Psoas muscle (tissue), 8 donors: ENCODE data around the gene GARIN5B. TPM values are rescaled to one million over a fixed set of nuclear protein-coding genes. Genes with fewer than 3 reads are reported as not detected.

Experiments used
- ATAC-seq, 4 donors: fragments of 200-7000 bp; cut with Tn5 transposase; one replicate each; pipeline ENCODE4 v1.9.1; 2020; ENCODE audit warnings: moderate library complexity in 3 of 4, mild to moderate bottlenecking in 2 of 4
- DNase-seq, 2 donors: peaks; one replicate each; pipeline ENCODE4 v3.0.0-alpha.2; 2020
- H3K27ac ChIP-seq: fragments of 200-600 bp; one replicate; pipeline ENCODE4 v1.8.0; 2022
- H3K27me3 ChIP-seq, 3 donors: fragments of 200-600 bp in 1 of 3; one replicate each; pipeline versions ENCODE4 v1.6.1 to v1.8.0; 2013 to 2022; ENCODE audit warnings: low read length in 2 of 3, mild to moderate bottlenecking in 2 of 3, moderate library complexity in 1 of 3; ENCODE audit not compliant: insufficient read depth in 3 of 3
- H3K36me3 ChIP-seq, 2 donors: fragments of 200-600 bp in 1 of 2; one replicate each; pipeline versions ENCODE4 v1.6.1 to v1.8.0; 2013 to 2022; ENCODE audit warnings: low read depth in 1 of 2, mild to moderate bottlenecking in 1 of 2, moderate library complexity in 1 of 2; ENCODE audit not compliant: insufficient read depth in 1 of 2
- H3K4me1 ChIP-seq: fragments of 200-600 bp; one replicate; pipeline ENCODE4 v1.8.0; 2022
- H3K4me3 ChIP-seq: fragments of 200-600 bp; one replicate; pipeline ENCODE4 v1.8.0; 2022; ENCODE audit warnings: mild to moderate bottlenecking
- H3K9me3 ChIP-seq: fragments of 200-600 bp; one replicate; pipeline ENCODE4 v1.8.0; 2022
- CTCF ChIP-seq: fragments of 200-600 bp; IDR thresholded peaks from one replicate; pipeline ENCODE4 v1.8.0; 2022; ENCODE audit warnings: antibody characterized with exemption
- WGBS, 3 donors: extraction: QIAGEN DNeasy Blood & Tissue Kit; methylation state at CpG; one replicate each; pipeline versions ENCODE4 v1.1.6 to v1.1.7; 2013; 5-methylcytosine and 5-hydroxymethylcytosine counted together
- intact Hi-C, 2 donors: fragments of 100-400 bp; cut with DNase I; formaldehyde crosslinking; loops; one replicate each; pipeline versions ENCODE4 v1.11.0 to v1.14.2; 2022
- polyA plus RNA-seq, 3 donors: library from polyadenylated mRNA; stranded (reverse); fragments of 200-250 nt; gene quantifications; one replicate each; pipeline ENCODE4 v1.2.3, GENCODE V29; 2013
- total RNA-seq, 4 donors: library from RNA; stranded (reverse); fragmentation: NEBNext Ultra II Directional in 2 of 4; extraction: Animal tissue kit (Norgen Biotek cat#: 25700) in 2 of 4; gene quantifications; one replicate each; pipeline versions ENCODE4 v1.2.1 to v1.2.4, GENCODE V29; 2021 to 2023
- donor health status: healthy with polysubstance abuse.
- donor health status: DM: no; HTN: no; CAD: no; lungs with moderate emphysema.
- donor health status: Bipolar disorder and iron deficiency.
- donor health status: healthy.
- donor health status: DM: yes; HTN: yes; CAD: no.
- donor health status: DM: no; HTN: no; CAD: no.
- donor health status: DM: no; HTN: no; CAD: no.
- donor health status: DM: yes; HTN: yes; CAD: no.

The GARIN5B gene
- total and polyA plus RNA-seq, 7 donors = not detected

GRCh38 chr19:55358493-55358892, 4.6 kb downstream of the GARIN5B start:
- Histone ChIP-seq H3K27me3 (peaks cover 0 to 40% (median 15%) of the 10 kb centered on the region in 3 donors), H3K9me3 (no peaks in the 10 kb centered on the region), H3K27ac (no peak overlapping the region), H3K36me3 (no peaks in the 10 kb centered on the region), H3K4me1 (peaks cover 3% of the 10 kb centered on the region), H3K4me3 (no peak overlapping the region)
- DNase-seq (no peak), ATAC-seq (no peak)
- 66 to 75% (median 69%) methylated on average over 16 to 19 of the region's 19 CpGs for WGBS, 3 donors
- no peak for TF ChIP-seq CTCF
- intact Hi-C loops = no loop called here

GRCh38 chr19:55355213-55355821, 7.7 kb downstream of the GARIN5B start:
- Histone ChIP-seq H3K4me3 (no peak overlapping the region), H3K36me3 (no peaks in the 10 kb centered on the region), H3K27me3 (peaks cover 0 to 64% (median 26%) of the 10 kb centered on the region in 3 donors), H3K9me3 (no peaks in the 10 kb centered on the region), H3K27ac (no peak overlapping the region), H3K4me1 (peaks cover 5% of the 10 kb centered on the region)
- ATAC-seq = no peak
- 12 to 18% (median 14%) methylated on average over 10 to 13 of the region's 13 CpGs for WGBS, 3 donors
- TF ChIP-seq CTCF = no peak
- no peak for DNase-seq
- intact Hi-C loops = no loop called here

GRCh38 chr19:55354698-55355212, 8.3 kb downstream of the GARIN5B start, which contains the start of gene COX6B2:
Gene COX6B2 (minus strand): TSS chr19:55354719. CDS start chr19:55354521, 198 bp downstream.
- TF ChIP-seq CTCF = no peak
- Histone ChIP-seq H3K4me3 (peak within 1 kb of the TSS; percentile 60), H3K27ac (no peak within 1 kb of the TSS), H3K36me3 (no peaks in the 10 kb centered on the region), H3K9me3 (no peaks in the 10 kb centered on the region), H3K27me3 (peaks cover 0 to 64% (median 26%) of the 10 kb centered on the region in 3 donors), H3K4me1 (peaks cover 5% of the 10 kb centered on the region)
- WGBS, 3 donors = 2 to 3% (median 2%) methylated on average over 28 to 42 of the region's 43 CpGs
- no peak for DNase-seq
- ATAC-seq = no peak
- intact Hi-C loops = no loop called here

GRCh38 chr19:55353803-55354697, 9.0 kb downstream of the GARIN5B start:
- peaks cover 5% of the 10 kb centered on the region for H3K4me1 ChIP-seq
- no peaks in the 10 kb centered on the region for H3K9me3 ChIP-seq
- intact Hi-C loops = no loop called here
- H3K27ac ChIP-seq = no peak overlapping the region
- no peaks in the 10 kb centered on the region for H3K36me3 ChIP-seq
- DNase-seq = peak in 1 of 2 donors; percentile 60
- ATAC-seq = peak; percentile 76 to 84 (median 81)
- peak overlapping the region; percentile 60 for H3K4me3 ChIP-seq
- WGBS, 3 donors = 1 to 2% (median 1%) methylated on average over 49 to 72 of the region's 72 CpGs
- TF ChIP-seq CTCF = no peak
- peaks cover 0 to 64% (median 26%) of the 10 kb centered on the region in 3 donors for H3K27me3 ChIP-seq
